OCI-LY3 (cell line): ENCODE data around the gene FTH1.

ENCODE experiments used
- H2AFZ ChIP-seq: fragments of 200-600, 300-600 bp; shearing (Covaris generic); 2 replicates; pipeline ENCODE4 v1.6.0; 2014; ENCODE audit warnings: antibody characterized with exemption, low read depth, low read length
- H3K27ac ChIP-seq: fragments of 200-600, 300-600 bp; sonication (generic); 2 replicates; pipeline ENCODE4 v1.5.1; 2014; ENCODE audit warnings: mild to moderate bottlenecking, low read length, moderate library complexity, mixed read lengths
- H3K27me3 ChIP-seq: fragments of 200-600, 300-600 bp; sonication (generic); 2 replicates; pipeline ENCODE4 v1.6.1; 2014; ENCODE audit warnings: low read depth, low read length, mixed read lengths
- H3K36me3 ChIP-seq: fragments of 200-600, 300-600 bp; sonication (generic); replicated peaks from 2 replicates; pipeline ENCODE3; 2014; ENCODE audit warnings: low read depth, low read length, mixed read lengths
- H3K4me1 ChIP-seq: fragments of 300-600, 200-600 bp; sonication (generic); 2 replicates; pipeline ENCODE4 v1.6.1; 2014; ENCODE audit warnings: low read length, mixed read lengths
- H3K4me2 ChIP-seq: fragments of 200-600, 300-600 bp; sonication (generic); 2 replicates; pipeline ENCODE4 v1.6.1; 2014; ENCODE audit warnings: low read length, mixed read lengths
- H3K4me3 ChIP-seq: fragments of 300-600, 200-600 bp; sonication (generic); 2 replicates; pipeline ENCODE4 v1.5.1; 2014; ENCODE audit warnings: antibody characterized with exemption, mild to moderate bottlenecking, low read length, moderate library complexity
- H3K79me2 ChIP-seq: fragments of 300-600, 200-600 bp; shearing (Covaris generic); 2 replicates; pipeline ENCODE4 v1.6.1; 2014; ENCODE audit warnings: mild to moderate bottlenecking, low read length, mixed read lengths
- H3K9ac ChIP-seq: fragments of 300-600, 200-600 bp; shearing (Covaris generic); 2 replicates; pipeline ENCODE4 v1.6.0; 2014; ENCODE audit warnings: mild to moderate bottlenecking, low read length, moderate library complexity
- H3K9me3 ChIP-seq: fragments of 200-600, 300-600 bp; shearing (Covaris generic); 2 replicates; pipeline ENCODE4 v1.6.1; 2014; ENCODE audit warnings: low read length, mixed read lengths; ENCODE audit not compliant: insufficient read depth
- H4K20me1 ChIP-seq: fragments of 200-600, 300-600 bp; sonication (generic); 2 replicates; pipeline ENCODE4 v1.6.1; 2016; ENCODE audit warnings: low read length, mixed read lengths; ENCODE audit not compliant: insufficient read depth
- EZH2phosphoT487 ChIP-seq: fragments of 200-600 bp; shearing (Covaris generic); IDR thresholded peaks from 2 replicates; pipeline ENCODE4 v1.6.1; 2018; ENCODE audit warnings: antibody characterized with exemption, mixed run types, low read depth
- TF ChIP-seq, protein P1 (sequence below): fragments of 200-600, 300-600 bp; sonication (generic); IDR thresholded peaks from 2 replicates; pipeline ENCODE4 v1.5.1; 2014; ENCODE audit warnings: antibody characterized with exemption, low read length, low read depth

Gene FTH1

DNA sequence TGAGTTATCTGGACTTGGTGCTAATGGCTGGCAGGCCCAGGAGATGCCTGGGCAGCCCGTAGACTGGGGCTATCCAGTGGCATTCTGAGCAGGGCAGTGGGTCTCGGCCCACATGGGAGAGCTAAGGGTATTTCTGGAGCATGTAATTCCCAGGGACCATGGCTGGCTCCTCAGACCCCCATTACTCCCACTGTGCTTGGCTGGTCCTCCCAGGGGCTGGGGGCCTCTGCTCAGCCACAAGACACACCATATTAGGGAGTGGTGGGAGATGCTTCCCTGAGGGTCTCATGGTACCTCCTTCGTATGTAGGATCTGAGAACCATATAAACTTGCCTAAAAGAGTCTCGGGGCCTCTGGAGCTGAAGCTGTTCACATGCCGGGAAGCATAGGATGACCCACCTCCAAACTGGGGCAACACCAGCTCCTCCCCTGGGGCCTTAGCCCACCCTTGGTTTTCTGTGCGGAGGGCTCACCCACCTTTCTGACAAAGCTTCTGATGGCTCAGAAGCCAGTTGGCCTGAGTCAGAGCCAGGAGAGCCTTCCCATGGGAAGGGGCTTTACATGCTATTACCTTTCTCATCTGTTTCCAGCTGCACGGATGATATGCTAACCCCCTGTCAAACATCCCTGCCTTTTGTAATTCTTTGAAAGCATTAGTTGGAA lies 9.5 kb upstream of the FTH1 start:
- no peaks in the 10 kb centered on the region for H3K36me3 ChIP-seq
- H4K20me1 ChIP-seq, result no peaks in the 10 kb centered on the region
- H3K9me3 ChIP-seq, result no peaks in the 10 kb centered on the region
- peaks cover 16% of the 10 kb centered on the region for H3K4me1 ChIP-seq
- no peak overlapping the region for H2AFZ ChIP-seq
- H3K79me2 ChIP-seq, result no peaks in the 10 kb centered on the region
- H3K4me2 ChIP-seq, result no peak overlapping the region
- no peak overlapping the region for H3K9ac ChIP-seq
- H3K4me3 ChIP-seq, result no peak overlapping the region
- TF ChIP-seq EZH2phosphoT487, result no peak
- TF ChIP-seq, protein P1, sequence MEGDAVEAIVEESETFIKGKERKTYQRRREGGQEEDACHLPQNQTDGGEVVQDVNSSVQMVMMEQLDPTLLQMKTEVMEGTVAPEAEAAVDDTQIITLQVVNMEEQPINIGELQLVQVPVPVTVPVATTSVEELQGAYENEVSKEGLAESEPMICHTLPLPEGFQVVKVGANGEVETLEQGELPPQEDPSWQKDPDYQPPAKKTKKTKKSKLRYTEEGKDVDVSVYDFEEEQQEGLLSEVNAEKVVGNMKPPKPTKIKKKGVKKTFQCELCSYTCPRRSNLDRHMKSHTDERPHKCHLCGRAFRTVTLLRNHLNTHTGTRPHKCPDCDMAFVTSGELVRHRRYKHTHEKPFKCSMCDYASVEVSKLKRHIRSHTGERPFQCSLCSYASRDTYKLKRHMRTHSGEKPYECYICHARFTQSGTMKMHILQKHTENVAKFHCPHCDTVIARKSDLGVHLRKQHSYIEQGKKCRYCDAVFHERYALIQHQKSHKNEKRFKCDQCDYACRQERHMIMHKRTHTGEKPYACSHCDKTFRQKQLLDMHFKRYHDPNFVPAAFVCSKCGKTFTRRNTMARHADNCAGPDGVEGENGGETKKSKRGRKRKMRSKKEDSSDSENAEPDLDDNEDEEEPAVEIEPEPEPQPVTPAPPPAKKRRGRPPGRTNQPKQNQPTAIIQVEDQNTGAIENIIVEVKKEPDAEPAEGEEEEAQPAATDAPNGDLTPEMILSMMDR, result no peak
- H3K27me3 ChIP-seq, result no peaks in the 10 kb centered on the region
- no peak overlapping the region for H3K27ac ChIP-seq

DNA sequence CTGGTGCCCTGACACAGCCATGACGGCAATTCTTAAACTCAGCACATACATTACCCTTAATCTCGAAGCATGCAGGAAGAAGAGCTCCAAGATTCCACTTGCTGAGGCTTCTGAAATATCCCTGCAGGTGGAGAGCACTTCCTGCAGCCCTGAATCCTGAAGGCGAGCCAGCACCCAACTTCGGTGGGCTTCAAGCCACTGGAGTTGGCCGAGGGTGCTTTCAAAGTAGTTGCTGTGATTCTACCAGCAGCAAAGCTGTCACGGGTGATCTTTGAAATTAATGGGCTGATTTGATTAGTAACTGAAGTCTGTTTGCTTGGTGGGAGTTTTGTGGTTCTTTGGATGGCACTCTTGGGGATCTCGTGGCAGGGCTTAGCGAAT lies 9.0 kb upstream of the FTH1 start:
- H2AFZ ChIP-seq, result no peak overlapping the region
- no peak overlapping the region for H3K4me3 ChIP-seq
- H3K9me3 ChIP-seq, result no peaks in the 10 kb centered on the region
- H3K4me2 ChIP-seq, result no peak overlapping the region
- H3K36me3 ChIP-seq, result no peaks in the 10 kb centered on the region
- no peaks in the 10 kb centered on the region for H4K20me1 ChIP-seq
- H3K27ac ChIP-seq, result no peak overlapping the region
- no peaks in the 10 kb centered on the region for H3K27me3 ChIP-seq
- TF ChIP-seq, protein P1, result no peak
- no peak for TF ChIP-seq EZH2phosphoT487
- H3K79me2 ChIP-seq, result no peaks in the 10 kb centered on the region
- no peak overlapping the region for H3K9ac ChIP-seq
- peaks cover 21% of the 10 kb centered on the region for H3K4me1 ChIP-seq

DNA sequence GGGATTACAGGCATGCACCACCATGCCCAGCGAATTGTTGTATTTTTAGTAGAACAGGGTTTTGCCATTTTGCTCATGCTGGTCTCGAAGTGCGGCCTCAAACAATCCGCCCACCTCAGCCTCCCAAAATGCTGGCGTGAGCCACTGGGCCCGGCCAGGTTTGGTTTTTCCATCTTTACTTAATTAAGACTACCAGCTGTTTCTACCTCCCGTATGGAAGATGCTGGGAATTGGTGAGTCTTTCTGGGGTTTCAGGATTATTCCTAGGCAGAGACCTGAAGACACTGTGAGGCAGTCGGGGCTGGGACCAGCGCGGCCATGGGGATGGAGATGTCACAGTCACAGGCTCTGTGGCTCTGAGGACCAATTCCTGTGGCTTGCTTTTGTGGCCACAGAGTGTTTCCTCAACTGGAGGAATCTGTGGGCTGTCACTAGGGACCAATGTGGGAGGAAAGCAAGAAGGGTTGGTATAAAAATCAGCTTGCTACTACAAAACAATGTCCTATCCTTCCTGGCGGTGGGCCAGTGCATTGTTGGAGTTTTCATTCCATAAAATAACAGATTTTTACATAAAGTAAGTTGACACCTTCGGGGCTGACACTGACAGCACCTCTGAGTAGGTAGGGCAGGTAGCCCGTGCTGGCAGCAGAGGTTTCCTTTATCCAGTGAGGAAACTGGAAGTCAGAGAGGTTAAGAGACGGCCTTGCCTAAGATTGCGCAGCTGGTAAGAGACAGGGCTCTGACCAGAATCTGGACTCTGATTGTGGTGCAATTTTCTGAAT lies 8.4 kb upstream of the FTH1 start:
- TF ChIP-seq, protein P1, result no peak
- no peak for TF ChIP-seq EZH2phosphoT487
- Histone ChIP-seq H3K4me3 (no peak overlapping the region), H3K9ac (no peak overlapping the region), H3K9me3 (no peaks in the 10 kb centered on the region), H4K20me1 (no peaks in the 10 kb centered on the region), H3K4me1 (peaks cover 26% of the 10 kb centered on the region), H3K27me3 (no peaks in the 10 kb centered on the region), H3K4me2 (no peak overlapping the region), H2AFZ (no peak overlapping the region), H3K36me3 (no peaks in the 10 kb centered on the region), H3K27ac (no peak overlapping the region), H3K79me2 (no peaks in the 10 kb centered on the region)

DNA sequence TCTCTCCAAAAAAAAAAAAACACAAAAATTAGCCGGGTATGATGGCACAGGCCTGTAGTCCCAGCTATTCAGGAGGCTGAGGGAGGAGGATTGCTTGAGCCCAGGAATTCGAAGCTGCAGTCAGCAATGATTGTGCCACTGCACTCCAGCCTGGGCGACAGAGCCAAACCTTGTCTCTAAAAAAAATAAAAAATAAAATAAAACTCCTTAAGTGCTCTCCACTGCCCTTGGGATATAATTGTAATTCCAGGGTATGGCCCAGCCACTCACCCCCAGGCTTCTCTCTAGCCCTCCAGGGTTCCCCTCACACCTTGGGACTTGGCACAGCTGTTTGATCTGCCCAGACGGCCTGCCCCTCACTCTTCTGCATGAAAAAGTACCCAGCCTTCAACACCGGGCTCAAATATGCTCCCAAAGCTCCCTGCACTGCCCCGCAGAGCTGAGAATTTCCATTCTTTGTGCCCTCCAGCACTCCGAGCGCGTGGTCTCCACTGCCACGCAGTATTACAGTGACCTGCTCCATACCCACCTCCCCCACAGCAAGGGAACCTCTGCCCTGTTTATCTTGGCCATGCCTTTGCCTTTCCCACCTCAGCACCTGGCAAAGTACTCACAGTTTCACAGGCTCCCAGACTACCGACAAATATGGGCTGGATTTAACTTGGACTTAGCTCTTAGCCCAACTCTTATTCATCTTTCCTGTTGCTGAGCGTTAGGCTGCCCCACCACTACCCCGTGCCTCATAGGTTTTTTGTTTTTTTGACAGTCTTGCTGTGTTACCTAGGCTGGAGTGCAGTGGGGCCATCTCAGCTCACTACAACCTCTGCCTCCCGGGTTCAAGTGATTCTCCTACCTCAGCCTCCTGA lies 7.6 kb upstream of the FTH1 start:
- no peak overlapping the region for H3K9ac ChIP-seq
- no peaks in the 10 kb centered on the region for H3K79me2 ChIP-seq
- no peak overlapping the region for H3K27ac ChIP-seq
- H3K4me2 ChIP-seq, result no peak overlapping the region
- H4K20me1 ChIP-seq, result no peaks in the 10 kb centered on the region
- no peaks in the 10 kb centered on the region for H3K27me3 ChIP-seq
- TF ChIP-seq, protein P1, result no peak
- TF ChIP-seq EZH2phosphoT487, result no peak
- no peaks in the 10 kb centered on the region for H3K36me3 ChIP-seq
- no peak overlapping the region for H3K4me3 ChIP-seq
- H2AFZ ChIP-seq, result no peak overlapping the region
- peaks cover 26% of the 10 kb centered on the region for H3K4me1 ChIP-seq
- H3K9me3 ChIP-seq, result no peaks in the 10 kb centered on the region
